ENCODE results near the gene STXBP4. TPM values are rescaled to one million over a fixed set of nuclear protein-coding genes. Genes with fewer than 3 reads are reported as not detected.

Gene STXBP4
- total RNA-seq, 1 experiment from 2014 or later = 16.5 TPM

DNA sequence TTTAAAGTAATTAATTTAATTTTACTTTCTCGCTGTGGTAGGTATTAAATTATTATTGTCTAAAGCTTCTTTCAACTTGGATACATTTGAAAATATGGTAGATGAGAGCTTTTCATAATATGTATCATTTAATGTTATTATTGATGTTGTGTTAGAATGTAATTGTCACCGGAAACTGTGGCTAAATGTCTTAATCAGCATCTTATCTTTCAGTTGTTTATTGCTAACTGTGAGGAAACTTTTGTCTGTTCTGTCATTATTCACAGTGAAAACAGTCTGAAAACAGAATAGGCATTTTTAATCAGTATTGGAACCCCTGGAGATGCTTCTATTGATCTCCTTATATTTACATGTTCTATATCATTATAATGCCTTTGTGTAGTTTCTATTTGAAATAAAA is 120.7 kb downstream of the STXBP4 start:
- no peak overlapping the region for H3K4me2 ChIP-seq (ENCODE audit: insufficient read depth, insufficient read length, low read length)
- TF ChIP-seq, protein P1, sequence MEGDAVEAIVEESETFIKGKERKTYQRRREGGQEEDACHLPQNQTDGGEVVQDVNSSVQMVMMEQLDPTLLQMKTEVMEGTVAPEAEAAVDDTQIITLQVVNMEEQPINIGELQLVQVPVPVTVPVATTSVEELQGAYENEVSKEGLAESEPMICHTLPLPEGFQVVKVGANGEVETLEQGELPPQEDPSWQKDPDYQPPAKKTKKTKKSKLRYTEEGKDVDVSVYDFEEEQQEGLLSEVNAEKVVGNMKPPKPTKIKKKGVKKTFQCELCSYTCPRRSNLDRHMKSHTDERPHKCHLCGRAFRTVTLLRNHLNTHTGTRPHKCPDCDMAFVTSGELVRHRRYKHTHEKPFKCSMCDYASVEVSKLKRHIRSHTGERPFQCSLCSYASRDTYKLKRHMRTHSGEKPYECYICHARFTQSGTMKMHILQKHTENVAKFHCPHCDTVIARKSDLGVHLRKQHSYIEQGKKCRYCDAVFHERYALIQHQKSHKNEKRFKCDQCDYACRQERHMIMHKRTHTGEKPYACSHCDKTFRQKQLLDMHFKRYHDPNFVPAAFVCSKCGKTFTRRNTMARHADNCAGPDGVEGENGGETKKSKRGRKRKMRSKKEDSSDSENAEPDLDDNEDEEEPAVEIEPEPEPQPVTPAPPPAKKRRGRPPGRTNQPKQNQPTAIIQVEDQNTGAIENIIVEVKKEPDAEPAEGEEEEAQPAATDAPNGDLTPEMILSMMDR (conservative IDR thresholded peaks at IDR 0.05) = no peak

More for the DNA sequence above, 120.7 kb downstream of the STXBP4 start:
- no CpG with 5 or more reads among the region's 2 CpGs for WGBS (ENCODE audit: extremely low coverage, insufficient read length, low lambda C conversion rate)
- Histone ChIP-seq H2BK15ac (ENCODE audit: low read depth, low read length) (no peak overlapping the region), H3K27me3 (ENCODE audit: insufficient read depth, low read length) (no peaks in the 10 kb centered on the region), H3K9ac (ENCODE audit: extremely low read depth, insufficient read length, low read length) (no peak overlapping the region), H3K14ac (ENCODE audit: insufficient read depth, low read length) (no peak overlapping the region), H2BK120ac (ENCODE audit: low read depth, low read length, poor library complexity, severe bottlenecking) (no peak overlapping the region), H3K79me2 (ENCODE audit: insufficient read depth, low read length) (no peaks in the 10 kb centered on the region), H2BK20ac (ENCODE audit: low read depth, low read length, poor library complexity, severe bottlenecking) (no peak overlapping the region), H3K4ac (ENCODE audit: low read depth, low read length) (no peak overlapping the region), H3K18ac (ENCODE audit: insufficient read length, low read depth, low read length) (no peak overlapping the region), H4K5ac (ENCODE audit: insufficient read length, low read depth, low read length) (no peak overlapping the region), H2BK12ac (ENCODE audit: insufficient read length, low read depth, low read length) (no peak overlapping the region), H2AK5ac (ENCODE audit: insufficient read length, low read length) (no peak overlapping the region), H3K56ac (ENCODE audit: insufficient read length, low read depth, low read length) (no peak overlapping the region), H4K91ac (ENCODE audit: insufficient read length, low read depth, low read length) (no peak overlapping the region), H4K20me1 (ENCODE audit: control insufficient read depth, insufficient read depth, insufficient read length) (no peaks in the 10 kb centered on the region), H3K4me1 (ENCODE audit: insufficient read depth, low read length) (no peaks in the 10 kb centered on the region; the same call in 1 of the 2 replicates), H3K79me1 (ENCODE audit: insufficient read depth, low read depth, low read length, poor library complexity, severe bottlenecking) (no peaks in the 10 kb centered on the region), H4K8ac (replicated peaks; ENCODE audit: insufficient read length, low read depth, low read length) (no peak overlapping the region), H2AFZ (ENCODE audit: low read length) (no peak overlapping the region), H3K23ac (ENCODE audit: insufficient read length, low read depth, low read length) (no peak overlapping the region), H2BK5ac (ENCODE audit: insufficient read length, low read length) (no peak overlapping the region), H3K27ac (ENCODE audit: insufficient read length, low read depth, low read length) (no peak overlapping the region), H3K9me3 (ENCODE audit: control insufficient read depth, low read depth, low read length) (no peaks in the 10 kb centered on the region), H3K23me2 (ENCODE audit: insufficient read length, low read depth, low read length, poor library complexity, severe bottlenecking) (no peaks in the 10 kb centered on the region), H3T11ph (ENCODE audit: low read length) (no peak overlapping the region)
- Mint-ChIP-seq H3K27ac (no peak overlapping the region), H3K36me3 (ENCODE audit: insufficient read depth in 1 of 3, low read depth in 3 of 3) (peaks cover 0 to 8% (median 4%) of the 10 kb centered on the region in 3 experiments; a peak in 5 of 7 replicates), H3K27me3 (ENCODE audit: low read depth) (no peaks in the 10 kb centered on the region), H3K9me3 (peaks cover 0 to 1% of the 10 kb centered on the region in 2 experiments; a peak in 1 of 5 replicates), H3K4me1 (peaks cover 7 to 8% of the 10 kb centered on the region in 2 experiments), H3K4me3 (no peak overlapping the region)
- no peak for DNase-seq

Measured in H9 (cell line).